Effector memory CD8-positive, alpha-beta T cell (primary cell): ENCODE data around the gene GPD1.
A peak's percentile ranks its signal among the peaks of the same experiment; 100 is the strongest.

Source experiments
- ATAC-seq: fragments of 150-1000 bp; cut with Tn5 transposase; replicated peaks from 2 replicates; pipeline ENCODE4 v1.10.0; 2021; ENCODE audit warnings: mild to moderate bottlenecking, moderate library complexity
- DNase-seq, 3 experiments: peaks; one replicate each; pipeline ENCODE4 v3.0.0; 2021
- H3K27ac Mint-ChIP-seq, 2 donors: one replicate each; pipeline ENCODE4 v1.8.0; 2022; ENCODE audit warnings: mild to moderate bottlenecking in 2 of 2, mixed read lengths in 2 of 2, moderate library complexity in 2 of 2
- H3K27me3 Mint-ChIP-seq, 2 donors: one replicate each; pipeline ENCODE4 v1.8.0; 2022; ENCODE audit warnings: mixed read lengths in 2 of 2
- H3K36me3 Mint-ChIP-seq: one replicate; pipeline ENCODE4 v1.8.0; 2022; ENCODE audit warnings: mild to moderate bottlenecking, moderate library complexity, mixed read lengths; ENCODE audit not compliant: insufficient read depth
- H3K4me1 Mint-ChIP-seq, 2 donors: one replicate each; pipeline ENCODE4 v1.8.0; 2022; ENCODE audit warnings: low read depth in 2 of 2, mixed read lengths in 2 of 2
- H3K4me3 Mint-ChIP-seq, 2 donors: one replicate each; pipeline ENCODE4 v1.8.0; 2022; ENCODE audit warnings: mild to moderate bottlenecking in 2 of 2, mixed read lengths in 2 of 2, moderate library complexity in 2 of 2
- H3K9me3 Mint-ChIP-seq, 2 donors: one replicate each; pipeline ENCODE4 v1.8.0; 2022; ENCODE audit warnings: mixed read lengths in 2 of 2

The GPD1 gene

DNA sequence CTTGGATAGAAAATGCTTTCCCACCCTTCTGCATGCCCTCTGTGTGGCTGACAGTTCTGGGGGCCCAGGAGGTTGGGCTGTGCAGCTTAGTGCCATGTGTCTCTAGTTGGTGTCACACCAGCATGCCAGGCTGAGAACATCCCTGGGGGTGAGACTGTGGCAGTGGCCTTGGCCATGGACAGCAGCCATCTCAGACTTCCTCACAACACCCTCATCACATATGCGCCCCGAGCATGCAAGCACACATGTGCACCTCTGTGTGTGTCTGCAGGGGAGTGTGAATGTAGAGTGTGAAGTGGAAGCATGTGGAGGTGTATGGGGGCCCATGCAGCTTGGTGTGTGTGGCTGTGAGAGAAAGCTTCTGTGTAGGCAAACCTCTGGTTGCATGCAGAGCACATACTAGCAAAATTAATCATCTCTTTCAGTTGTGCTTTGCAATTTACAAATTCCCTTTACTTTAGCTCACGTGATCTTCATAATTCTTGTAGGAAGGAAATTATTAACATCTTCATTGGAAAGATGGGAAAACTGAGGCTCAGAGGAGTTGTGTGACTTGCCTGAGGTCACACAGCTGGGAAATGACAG is 38.0 kb upstream of the GPD1 start:
- ATAC-seq, result no peak
- H3K36me3 Mint-ChIP-seq, result no peaks in the 10 kb centered on the region
- no peak overlapping the region for H3K27ac Mint-ChIP-seq
- H3K27me3 Mint-ChIP-seq, result peaks cover 20 to 38% of the 10 kb centered on the region in 2 donors
- no peak for DNase-seq
- peaks cover 0 to 6% of the 10 kb centered on the region in 2 donors for H3K4me1 Mint-ChIP-seq
- no peak overlapping the region for H3K4me3 Mint-ChIP-seq
- H3K9me3 Mint-ChIP-seq, result no peaks in the 10 kb centered on the region

DNA sequence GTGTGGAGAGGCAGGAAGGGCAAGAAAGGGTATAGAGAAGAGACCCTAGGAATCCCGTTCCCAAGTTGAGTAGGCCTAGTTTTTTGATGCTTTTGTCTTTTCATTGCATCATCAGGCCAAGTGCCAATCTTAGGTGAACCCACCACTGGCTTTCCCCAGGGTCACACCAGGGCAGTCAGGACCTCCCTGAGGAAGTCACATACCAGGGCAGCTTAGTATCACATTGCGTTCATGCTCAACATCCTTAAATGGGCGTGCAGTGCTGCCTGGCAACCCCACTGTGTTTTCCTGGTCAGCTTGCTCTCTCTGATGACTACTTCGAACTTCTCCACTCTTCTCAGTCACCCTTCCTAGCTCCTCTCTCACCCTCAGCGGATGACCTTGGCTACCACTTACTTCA is 37.4 kb upstream of the GPD1 start:
- no peak for DNase-seq
- H3K4me1 Mint-ChIP-seq, result peaks cover 0 to 6% of the 10 kb centered on the region in 2 donors
- peak; percentile 12 for ATAC-seq
- peaks cover 14 to 32% of the 10 kb centered on the region in 2 donors for H3K27me3 Mint-ChIP-seq
- no peak overlapping the region for H3K4me3 Mint-ChIP-seq
- no peaks in the 10 kb centered on the region for H3K9me3 Mint-ChIP-seq
- H3K36me3 Mint-ChIP-seq, result no peaks in the 10 kb centered on the region
- H3K27ac Mint-ChIP-seq, result no peak overlapping the region

DNA sequence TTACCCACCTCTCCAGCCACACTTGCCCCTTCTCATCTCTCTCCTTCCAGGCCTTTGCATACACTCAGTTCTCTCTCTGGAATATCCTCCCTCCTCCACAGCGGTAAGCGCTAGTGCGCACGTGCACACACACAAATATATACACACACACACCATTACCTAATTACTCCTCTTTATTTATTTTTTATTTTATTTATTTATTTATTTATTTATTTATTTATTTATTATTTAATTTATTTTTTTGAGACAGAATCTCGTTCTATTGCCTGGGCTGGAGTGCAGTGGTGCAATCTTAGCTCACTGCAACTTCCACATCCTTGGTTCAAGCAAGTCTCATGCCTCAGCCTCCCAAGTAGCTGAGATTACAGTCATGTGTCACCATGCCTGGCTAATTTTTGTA is 34.7 kb upstream of the GPD1 start:
- no peak overlapping the region for H3K4me3 Mint-ChIP-seq
- H3K9me3 Mint-ChIP-seq, result no peaks in the 10 kb centered on the region
- no peak overlapping the region for H3K27ac Mint-ChIP-seq
- no peaks in the 10 kb centered on the region for H3K36me3 Mint-ChIP-seq
- H3K27me3 Mint-ChIP-seq, result peaks cover 0 to 7% of the 10 kb centered on the region in 2 donors
- ATAC-seq (no peak), DNase-seq (no peak)
- H3K4me1 Mint-ChIP-seq, result peaks cover 0 to 6% of the 10 kb centered on the region in 2 donors

DNA sequence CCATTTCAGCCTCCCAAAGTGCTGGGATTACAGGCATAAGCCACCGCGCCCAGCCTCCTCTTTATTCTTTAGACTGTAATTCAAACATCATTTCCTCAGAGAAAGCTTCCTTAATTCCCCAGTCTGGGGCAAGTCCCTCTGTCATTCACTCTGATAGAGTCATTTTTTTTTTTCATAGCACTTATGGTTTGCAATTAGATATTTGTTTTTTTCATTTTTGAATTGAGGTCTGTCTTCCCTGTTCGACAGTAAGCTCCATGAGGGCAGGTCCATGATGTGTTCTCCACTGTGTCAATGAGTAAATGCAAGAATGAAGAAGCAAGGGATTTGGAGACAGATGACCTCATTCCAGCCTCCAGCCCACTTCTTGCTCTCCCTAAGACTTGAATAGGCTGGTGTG is 34.3 kb upstream of the GPD1 start:
- peaks cover 2% of the 10 kb centered on the region for H3K36me3 Mint-ChIP-seq
- ATAC-seq (no peak), DNase-seq (no peak)
- no peak overlapping the region for H3K27ac Mint-ChIP-seq
- no peak overlapping the region for H3K4me3 Mint-ChIP-seq
- H3K27me3 Mint-ChIP-seq, result peaks cover 0 to 2% of the 10 kb centered on the region in 2 donors
- no peaks in the 10 kb centered on the region for H3K9me3 Mint-ChIP-seq
- H3K4me1 Mint-ChIP-seq, result peaks cover 0 to 6% of the 10 kb centered on the region in 2 donors

DNA sequence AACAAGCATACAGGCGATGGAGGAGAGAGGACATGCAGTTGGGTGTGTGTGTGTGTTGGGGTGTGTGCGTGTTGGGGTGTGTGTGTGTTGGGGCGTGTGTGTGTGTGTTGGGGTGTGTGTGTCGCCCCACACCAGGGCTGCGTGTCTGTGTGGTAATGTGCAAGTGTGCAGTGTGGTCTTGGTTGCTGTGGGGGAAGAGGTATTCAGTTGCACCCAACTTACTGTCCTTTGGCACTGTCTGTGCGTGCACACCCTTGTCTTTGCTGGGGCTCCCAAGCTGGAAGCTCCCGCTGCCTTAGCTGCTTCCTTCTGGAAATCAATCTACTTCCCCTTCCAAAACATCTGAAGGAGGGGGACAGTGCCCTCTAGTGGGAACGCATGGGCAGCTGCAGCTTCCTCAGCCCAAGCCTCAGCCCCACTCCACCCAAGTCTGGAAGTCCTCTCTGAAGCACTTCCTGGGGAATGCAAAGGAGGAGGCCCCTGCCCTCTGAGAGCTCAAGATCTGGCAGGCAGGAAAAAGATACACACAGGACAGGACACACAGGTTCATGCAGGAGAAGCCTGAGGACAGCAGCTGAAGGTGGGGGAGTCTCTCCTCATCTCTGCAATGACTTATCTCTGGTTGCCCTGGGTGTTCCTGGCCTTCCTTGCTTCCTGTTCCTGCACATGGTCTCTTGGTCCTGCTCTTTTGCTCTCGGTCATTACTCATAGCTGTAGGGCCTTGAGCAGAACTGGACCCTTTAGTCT is 33.3 kb upstream of the GPD1 start:
- ATAC-seq (peak; percentile 54), DNase-seq (peak; percentile 56 to 59 (median 59))
- Mint-ChIP-seq H3K36me3 (peaks cover 2% of the 10 kb centered on the region), H3K9me3 (no peaks in the 10 kb centered on the region), H3K4me3 (peak overlapping the region in 1 of 2 donors; percentile 11), H3K27me3 (peaks cover 0 to 9% of the 10 kb centered on the region in 2 donors), H3K4me1 (peaks cover 4 to 9% of the 10 kb centered on the region in 2 donors), H3K27ac (no peak overlapping the region)

DNA sequence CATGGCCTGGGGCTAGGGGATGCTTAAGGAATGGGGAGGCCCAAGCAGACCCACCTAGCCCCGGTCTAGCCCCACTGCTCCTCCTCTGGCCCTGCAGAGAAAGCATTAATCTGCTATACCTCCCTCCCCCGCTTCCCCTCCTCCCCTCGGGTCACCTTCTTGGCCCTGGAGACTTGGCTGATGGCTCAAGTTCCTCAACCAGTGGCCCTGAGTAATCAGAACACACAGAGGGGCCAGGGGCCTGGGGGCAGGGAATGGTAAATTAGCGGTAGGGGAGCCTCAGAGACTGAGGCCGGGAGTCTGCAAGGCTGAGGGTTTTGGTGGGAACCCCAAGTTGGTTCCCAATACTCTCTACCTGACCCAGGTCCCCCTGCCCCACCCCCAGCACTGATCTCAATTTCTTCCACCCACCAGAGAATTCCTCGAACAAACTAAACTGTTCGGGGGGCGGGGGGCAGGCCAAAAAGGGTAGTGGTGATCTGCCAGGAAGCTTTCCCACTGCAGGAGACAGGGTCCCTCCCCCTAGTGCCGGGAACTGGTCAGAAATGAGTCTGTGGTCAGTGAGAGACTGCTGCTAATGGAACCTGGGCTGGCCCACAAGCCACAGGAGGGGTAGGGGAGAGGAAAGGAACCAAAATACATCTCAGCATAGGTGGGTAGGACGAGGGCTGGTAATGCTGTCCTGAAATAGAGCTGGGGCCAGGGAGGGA is 31.5 kb upstream of the GPD1 start:
- no peak for DNase-seq
- Mint-ChIP-seq H3K36me3 (peaks cover 2% of the 10 kb centered on the region), H3K27me3 (peaks cover 0 to 13% of the 10 kb centered on the region in 2 donors), H3K9me3 (no peaks in the 10 kb centered on the region), H3K4me3 (no peak overlapping the region), H3K27ac (no peak overlapping the region), H3K4me1 (peaks cover 4 to 9% of the 10 kb centered on the region in 2 donors)
- no peak for ATAC-seq

DNA sequence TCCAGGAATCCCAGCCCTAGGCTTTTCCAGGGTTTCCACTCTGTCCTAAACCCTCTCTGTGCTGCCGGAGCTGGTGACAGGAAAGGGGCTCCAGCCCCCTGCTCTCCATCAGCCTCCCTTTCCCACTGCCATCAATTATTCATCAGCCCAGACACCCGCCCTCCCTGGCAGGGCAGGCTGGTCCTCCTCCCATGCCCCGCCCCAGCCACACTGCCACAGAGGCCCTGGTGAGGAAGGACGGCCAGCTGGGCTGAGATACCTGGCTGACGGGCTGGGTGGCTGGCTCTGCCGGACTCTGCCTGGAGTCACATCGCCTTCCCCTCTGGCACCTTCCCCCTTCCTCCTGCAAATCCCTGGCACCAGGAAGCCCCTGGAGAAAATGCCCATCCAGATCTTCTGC is 30.6 kb upstream of the GPD1 start:
- peaks cover 2% of the 10 kb centered on the region for H3K36me3 Mint-ChIP-seq
- H3K27ac Mint-ChIP-seq, result no peak overlapping the region
- peaks cover 5 to 21% of the 10 kb centered on the region in 2 donors for H3K27me3 Mint-ChIP-seq
- no peak for DNase-seq
- no peak overlapping the region for H3K4me3 Mint-ChIP-seq
- no peaks in the 10 kb centered on the region for H3K9me3 Mint-ChIP-seq
- no peak for ATAC-seq
- peaks cover 4 to 9% of the 10 kb centered on the region in 2 donors for H3K4me1 Mint-ChIP-seq

DNA sequence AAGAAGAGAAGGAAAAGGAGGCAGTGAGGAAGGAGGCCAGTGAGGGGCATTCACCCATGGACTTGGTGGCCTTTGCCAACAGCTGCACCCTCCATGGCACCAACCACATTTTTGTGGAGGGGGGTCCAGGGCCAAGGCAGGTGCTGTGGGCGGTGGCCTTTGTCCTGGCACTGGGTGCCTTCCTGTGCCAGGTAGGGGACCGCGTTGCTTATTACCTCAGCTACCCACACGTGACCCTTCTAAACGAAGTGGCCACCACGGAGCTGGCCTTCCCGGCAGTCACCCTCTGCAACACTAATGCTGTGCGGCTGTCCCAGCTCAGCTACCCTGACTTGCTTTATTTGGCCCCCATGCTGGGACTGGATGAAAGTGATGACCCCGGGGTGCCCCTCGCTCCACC is 30.1 kb upstream of the GPD1 start:
- Mint-ChIP-seq H3K36me3 (peaks cover 2% of the 10 kb centered on the region), H3K4me1 (peaks cover 4 to 9% of the 10 kb centered on the region in 2 donors), H3K4me3 (no peak overlapping the region), H3K27ac (no peak overlapping the region), H3K9me3 (no peaks in the 10 kb centered on the region), H3K27me3 (peaks cover 5 to 26% of the 10 kb centered on the region in 2 donors)
- DNase-seq (no peak), ATAC-seq (no peak)

DNA sequence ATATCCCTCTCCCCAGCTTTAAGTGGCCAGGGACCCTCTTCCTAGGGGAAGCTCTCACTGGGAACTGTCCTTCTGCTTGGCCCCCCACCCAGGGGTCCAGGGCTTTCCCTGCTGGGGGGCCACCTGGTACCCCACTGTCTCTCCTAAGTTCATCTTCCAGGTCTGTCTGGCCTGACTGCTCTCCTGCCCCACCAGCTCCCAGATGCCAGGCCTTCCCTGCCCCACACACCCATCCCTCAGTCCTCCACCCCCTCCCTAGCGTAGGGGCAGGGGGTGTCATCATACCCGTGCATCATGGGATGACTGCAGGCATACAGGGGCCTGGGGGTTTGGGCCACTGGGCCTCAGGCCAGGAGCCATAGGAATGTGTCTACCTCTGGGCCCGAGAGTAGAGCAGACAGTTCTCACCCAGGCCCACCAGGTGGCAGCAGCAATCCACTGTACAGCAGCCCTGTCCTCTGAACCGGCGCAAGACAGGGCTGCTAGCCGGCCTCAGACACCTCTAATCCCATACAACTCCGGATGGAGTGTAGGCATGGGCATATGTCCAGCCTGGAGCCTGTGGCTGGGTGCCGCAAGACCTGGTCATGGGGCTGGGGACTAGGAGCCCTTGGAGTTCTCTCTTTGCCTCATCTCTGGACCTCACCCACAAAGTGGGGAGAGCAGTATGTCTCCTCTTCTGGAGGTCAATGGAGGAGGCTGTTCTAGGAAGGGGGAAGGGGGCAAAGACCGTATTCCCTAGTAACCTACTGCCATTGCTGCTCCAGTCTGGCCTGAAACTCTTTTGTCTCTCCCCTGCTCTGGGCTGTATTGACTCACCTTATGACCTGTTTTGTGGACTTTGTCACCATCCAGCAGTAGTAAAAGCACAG is 28.6 kb upstream of the GPD1 start:
- Mint-ChIP-seq H3K4me1 (peaks cover 4 to 7% of the 10 kb centered on the region in 2 donors), H3K27ac (peak overlapping the region; percentile 64 to 78), H3K9me3 (no peaks in the 10 kb centered on the region), H3K27me3 (peaks cover 5 to 31% of the 10 kb centered on the region in 2 donors), H3K4me3 (no peak overlapping the region), H3K36me3 (peaks cover 2% of the 10 kb centered on the region)
- ATAC-seq, result peak; percentile 98
- peak; percentile 75 to 78 (median 77) for DNase-seq

DNA sequence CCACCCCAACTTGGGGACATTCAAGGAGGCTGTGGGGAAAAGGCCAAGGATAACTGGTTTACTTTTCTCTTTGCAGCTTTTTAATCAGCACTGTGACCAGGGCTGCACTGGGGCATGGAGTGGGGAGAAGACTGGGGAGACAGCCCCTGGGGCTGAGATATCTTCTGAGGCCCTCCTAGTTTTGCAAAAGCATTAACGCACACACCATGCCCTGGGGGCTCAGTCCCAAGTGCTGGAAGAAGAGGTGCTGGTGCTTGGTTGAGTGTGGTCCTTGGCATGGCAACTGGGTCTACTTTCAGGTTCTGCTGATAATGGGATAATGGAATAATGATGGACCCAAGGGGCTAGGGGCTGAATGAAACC is 28.0 kb upstream of the GPD1 start:
- Mint-ChIP-seq H3K9me3 (no peaks in the 10 kb centered on the region), H3K27ac (no peak overlapping the region), H3K27me3 (peaks cover 5 to 31% of the 10 kb centered on the region in 2 donors), H3K4me1 (peaks cover 4% of the 10 kb centered on the region in 2 donors), H3K36me3 (peaks cover 2% of the 10 kb centered on the region), H3K4me3 (no peak overlapping the region)
- DNase-seq (no peak), ATAC-seq (no peak)

DNA sequence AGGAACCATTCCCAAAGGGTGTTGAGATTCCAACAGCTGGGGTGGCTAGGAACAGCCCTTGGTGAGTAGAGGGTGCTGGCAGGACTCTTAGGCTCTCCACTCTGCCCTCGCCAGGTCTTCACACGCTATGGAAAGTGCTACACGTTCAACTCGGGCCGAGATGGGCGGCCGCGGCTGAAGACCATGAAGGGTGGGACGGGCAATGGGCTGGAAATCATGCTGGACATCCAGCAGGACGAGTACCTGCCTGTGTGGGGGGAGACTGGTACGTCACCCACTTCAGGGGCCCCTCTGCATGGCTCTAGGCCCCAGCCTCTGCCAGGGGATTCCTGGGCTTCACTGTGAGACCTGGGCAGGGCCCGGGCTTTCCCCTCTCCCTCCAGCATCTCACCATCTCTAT is 26.7 kb upstream of the GPD1 start:
- DNase-seq (no peak), ATAC-seq (no peak)
- H3K27ac Mint-ChIP-seq, result peak overlapping the region in 1 of 2 donors; percentile 12
- peaks cover 6% of the 10 kb centered on the region for H3K36me3 Mint-ChIP-seq
- no peak overlapping the region for H3K4me3 Mint-ChIP-seq
- peaks cover 4% of the 10 kb centered on the region in 2 donors for H3K4me1 Mint-ChIP-seq
- no peaks in the 10 kb centered on the region for H3K9me3 Mint-ChIP-seq
- peaks cover 5 to 31% of the 10 kb centered on the region in 2 donors for H3K27me3 Mint-ChIP-seq

DNA sequence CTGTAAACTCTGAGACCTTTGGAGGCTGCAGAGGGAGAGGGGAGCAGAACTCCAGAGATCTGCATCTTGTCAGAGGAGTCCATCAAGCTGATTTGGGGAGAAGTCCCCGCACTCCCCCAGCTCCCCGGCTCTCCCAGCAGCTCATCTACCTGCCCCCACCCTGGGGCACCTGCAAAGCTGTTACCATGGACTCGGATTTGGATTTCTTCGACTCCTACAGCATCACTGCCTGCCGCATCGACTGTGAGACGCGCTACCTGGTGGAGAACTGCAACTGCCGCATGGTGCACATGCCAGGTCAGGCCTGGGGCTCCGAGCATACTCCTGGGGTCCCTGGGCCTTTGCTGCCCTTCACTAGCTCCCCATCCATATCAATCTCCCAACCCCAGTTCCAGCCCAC is 25.5 kb upstream of the GPD1 start:
- no peak overlapping the region for H3K4me3 Mint-ChIP-seq
- H3K9me3 Mint-ChIP-seq, result no peaks in the 10 kb centered on the region
- no peak for DNase-seq
- peaks cover 6% of the 10 kb centered on the region for H3K36me3 Mint-ChIP-seq
- peaks cover 5 to 31% of the 10 kb centered on the region in 2 donors for H3K27me3 Mint-ChIP-seq
- peaks cover 4% of the 10 kb centered on the region in 2 donors for H3K4me1 Mint-ChIP-seq
- H3K27ac Mint-ChIP-seq, result no peak overlapping the region
- no peak for ATAC-seq

DNA sequence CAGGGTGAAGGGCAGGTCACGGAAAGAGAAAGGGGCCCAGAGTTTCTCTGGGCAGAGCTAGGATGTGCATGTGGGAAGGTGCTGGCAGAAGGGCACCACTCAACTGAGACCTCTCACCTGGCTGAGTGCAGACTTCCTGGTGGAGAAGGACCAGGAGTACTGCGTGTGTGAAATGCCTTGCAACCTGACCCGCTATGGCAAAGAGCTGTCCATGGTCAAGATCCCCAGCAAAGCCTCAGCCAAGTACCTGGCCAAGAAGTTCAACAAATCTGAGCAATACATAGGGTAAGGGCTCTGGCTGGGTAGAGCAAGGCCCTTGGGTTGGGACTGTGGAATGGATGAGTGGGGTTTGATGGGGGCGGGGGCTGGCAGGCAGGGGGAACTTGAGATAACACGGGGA is 24.0 kb upstream of the GPD1 start:
- H3K4me1 Mint-ChIP-seq, result peaks cover 8 to 12% of the 10 kb centered on the region in 2 donors
- H3K27me3 Mint-ChIP-seq, result peaks cover 5 to 29% of the 10 kb centered on the region in 2 donors
- H3K4me3 Mint-ChIP-seq, result no peak overlapping the region
- peaks cover 3% of the 10 kb centered on the region for H3K36me3 Mint-ChIP-seq
- no peak overlapping the region for H3K27ac Mint-ChIP-seq
- no peaks in the 10 kb centered on the region for H3K9me3 Mint-ChIP-seq
- no peak for ATAC-seq
- DNase-seq, result no peak
